Subcutaneous adipose tissue (tissue), 4 donors: ENCODE results near the gene FLNC. TPM values are rescaled to one million over a fixed set of nuclear protein-coding genes. Genes with fewer than 3 reads are reported as not detected.

ENCODE experiments used
- CTCF ChIP-seq: fragments of 450-650 bp; IDR thresholded peaks from one replicate; pipeline ENCODE4 v1.5.1; 2016; ENCODE audit warnings: low read depth, mild to moderate bottlenecking, control low read depth, antibody characterized with exemption, moderate library complexity
- total RNA-seq, 4 donors: library from RNA; depleted of rRNA; stranded (reverse); fragments of >200 nt; gene quantifications; one replicate each; pipeline ENCODE4 v1.1.0, GENCODE V29; 2016

The FLNC gene
- total RNA-seq, 4 donors from 2014 or later: 3.3 to 10.3 (median 4.8) TPM

GRCh38 chr7:128838109-128838779 is 8.0 kb downstream of the FLNC start:
- no peak for TF ChIP-seq CTCF

GRCh38 chr7:128838981-128839731 is 8.9 kb downstream of the FLNC start:
- TF ChIP-seq CTCF: no peak

- no peak for TF ChIP-seq CTCF
These were observed 9.6 kb downstream of the FLNC start for GRCh38 chr7:128839751-128840177.

GRCh38 chr7:128840326-128841170 is 10.3 kb downstream of the FLNC start:
- TF ChIP-seq CTCF: no peak

- no peak for TF ChIP-seq CTCF
These were observed 11.0 kb downstream of the FLNC start for GRCh38 chr7:128841171-128841690.

- no peak for TF ChIP-seq CTCF
These were observed 11.9 kb downstream of the FLNC start for GRCh38 chr7:128841921-128842673.
